C4-2B (cell line): ENCODE results near the gene KIR2DL1.
"Not testable (repeated sequence)": the region's sequence is repeated elsewhere in the genome, so short reads cannot be mapped to it uniquely, and the experiment has no call there.

ENCODE experiments used
- CTCF ChIP-seq: fragments of 450-650 bp; conservative IDR thresholded peaks from 2 replicates; pipeline ENCODE4 v1.5.1; 2017; ENCODE audit warnings: mild to moderate bottlenecking
- ZFX ChIP-seq: fragments of 450-650 bp; IDR thresholded peaks from 2 replicates; pipeline ENCODE4 v1.6.1; 2017

- TF ChIP-seq CTCF, ZFX: not testable (repeated sequence)
These were observed 6.2 kb downstream of the KIR2DL1 start for GRCh38 chr19:54775830-54776229.
